ENCODE measurements around the gene SHB. TPM values are rescaled to one million over a fixed set of nuclear protein-coding genes. Genes with fewer than 3 reads are reported as not detected.

The SHB gene
- total RNA-seq, 1 experiment from 2014 or later: 15.1 TPM

GRCh38 chr9:37935096-37935495, 133.9 kb downstream of the SHB start:
- no peak for DNase-seq (ENCODE audit: low spot score)

GRCh38 chr9:37931592-37931991, 137.4 kb downstream of the SHB start:
- no peak for DNase-seq (ENCODE audit: low spot score)

- DNase-seq (ENCODE audit: low spot score): no peak
Measured at GRCh38 chr9:37929441-37929895, 139.6 kb downstream of the SHB start.

- no peak for DNase-seq (ENCODE audit: low spot score)
Measured at GRCh38 chr9:37928552-37929430, 140.2 kb downstream of the SHB start.

DNA sequence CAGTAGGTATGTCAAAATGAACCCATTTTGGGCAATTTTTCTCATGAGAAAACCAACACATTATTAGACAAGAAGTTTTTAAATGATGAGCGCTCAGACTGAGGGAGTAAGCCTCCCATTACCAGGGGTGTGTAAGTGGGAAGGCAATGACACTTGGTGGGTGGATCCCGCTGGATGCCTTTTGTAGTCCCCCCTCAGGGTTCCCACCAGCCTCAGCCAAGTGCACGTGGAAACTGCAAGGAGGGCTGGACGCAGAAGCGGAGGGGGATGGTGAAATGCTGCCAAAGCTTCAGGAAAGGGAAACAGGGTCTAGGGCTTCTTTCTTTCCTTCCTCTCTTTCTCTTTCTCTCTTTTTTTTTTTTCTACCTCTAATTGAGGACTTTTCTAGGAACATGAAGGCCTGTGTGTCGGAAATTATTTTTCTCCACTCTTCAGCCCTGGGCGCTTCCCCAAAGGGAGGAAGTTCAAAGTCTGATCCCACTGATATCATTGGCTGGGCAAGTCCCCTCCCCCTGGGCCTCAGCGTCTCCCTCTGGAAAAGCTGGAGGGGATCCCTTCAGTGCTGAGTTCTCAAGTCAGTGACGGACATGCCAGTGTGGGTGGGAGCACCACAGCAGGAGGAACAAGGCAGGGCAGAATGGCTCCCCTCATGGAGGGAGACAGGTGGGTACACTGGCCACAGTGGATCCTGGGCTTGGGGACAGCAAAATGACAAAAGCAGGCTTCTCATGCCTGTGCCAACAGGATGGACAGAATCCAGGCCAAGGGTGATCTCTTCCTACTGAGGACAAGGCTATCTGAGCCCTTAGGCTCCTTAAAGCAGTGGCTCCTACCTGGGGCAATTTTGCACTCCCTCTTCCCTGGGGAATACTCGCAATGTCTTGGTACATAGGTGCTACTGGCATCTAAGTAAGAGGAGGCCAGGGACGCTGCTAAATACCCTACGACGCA, 141.2 kb downstream of the SHB start:
- no peak for DNase-seq (ENCODE audit: low spot score)

DNA sequence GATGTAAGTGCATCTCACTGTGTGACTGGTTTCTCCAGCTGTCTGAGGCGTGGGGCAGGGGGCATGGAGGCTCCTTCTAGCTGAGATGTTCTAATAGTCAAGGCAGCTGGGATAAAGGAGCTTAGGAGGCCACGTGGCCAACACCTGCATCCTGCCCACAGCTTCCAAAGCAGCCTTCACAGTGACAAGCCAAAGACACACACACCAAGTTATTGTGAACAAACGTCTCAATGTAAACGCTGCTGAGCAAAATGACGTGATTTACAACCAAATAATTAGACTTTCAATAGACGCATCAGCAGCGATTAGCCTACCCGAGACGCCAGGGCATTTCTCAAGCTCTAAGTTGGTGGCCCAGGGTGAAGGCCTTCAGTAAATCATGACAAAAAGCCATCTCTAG, 141.9 kb downstream of the SHB start:
- no peak for DNase-seq (ENCODE audit: low spot score)

DNA sequence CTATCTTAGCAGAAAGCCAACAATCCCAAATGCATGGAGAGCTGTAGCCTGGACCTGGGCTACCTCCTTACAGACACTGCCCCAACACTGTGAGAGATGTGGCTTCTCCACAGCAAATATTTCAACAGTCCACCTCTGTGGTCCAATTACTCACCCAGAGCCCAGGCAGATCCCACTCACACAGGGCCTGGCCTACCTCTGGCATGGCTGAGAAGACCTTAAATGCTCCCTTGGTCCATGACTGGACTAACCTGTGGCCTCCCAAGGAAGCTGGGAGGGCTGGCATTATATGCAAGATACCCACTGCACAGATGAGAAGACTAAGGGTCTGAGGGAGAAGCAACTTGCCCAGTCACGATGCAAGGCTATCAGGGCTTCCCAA, 142.3 kb downstream of the SHB start:
- DNase-seq (ENCODE audit: low spot score): no peak

GRCh38 chr9:37925786-37926736, 143.0 kb downstream of the SHB start:
- peak; percentile 35 for DNase-seq (ENCODE audit: low spot score)

DNA sequence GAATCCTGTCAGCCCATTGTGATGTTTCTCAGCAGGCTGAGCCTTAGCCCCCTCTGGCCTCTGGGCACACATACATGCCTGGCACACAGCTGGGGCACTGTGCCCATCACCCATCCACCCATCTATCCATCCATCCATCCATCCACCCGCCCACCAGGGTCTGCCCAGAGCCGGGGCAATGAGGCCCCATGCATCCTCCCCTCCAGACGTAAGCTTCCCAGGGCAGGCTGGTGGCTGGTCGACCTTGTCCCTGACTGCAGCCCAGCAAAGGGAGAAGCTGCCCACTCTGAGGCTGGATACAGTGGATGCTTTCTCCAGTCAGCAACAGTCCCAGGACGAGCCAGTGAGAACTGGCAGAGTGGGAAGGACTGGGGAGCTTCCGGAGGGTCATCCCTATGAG, 144.0 kb downstream of the SHB start:
- no peak for DNase-seq (ENCODE audit: low spot score)

DNA sequence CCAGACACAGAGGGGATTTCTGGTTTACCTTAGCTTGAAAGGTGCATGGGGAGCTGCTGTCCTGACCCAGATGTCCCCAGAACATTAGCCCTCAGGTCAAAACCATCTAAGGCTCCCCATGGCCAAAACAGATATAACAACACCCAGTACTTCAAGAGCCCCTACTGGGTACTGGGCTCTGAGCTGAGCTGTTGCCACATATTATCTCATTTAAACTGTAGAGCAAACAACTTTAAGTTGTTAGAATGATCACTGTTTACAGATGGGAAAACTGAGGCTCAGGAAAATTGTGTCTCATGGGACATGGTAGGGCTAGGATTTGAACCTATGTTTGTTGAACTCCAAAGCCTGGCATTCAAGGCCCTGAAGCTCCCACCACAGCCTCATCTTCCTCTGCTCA, 144.5 kb downstream of the SHB start:
- DNase-seq (ENCODE audit: low spot score): no peak

GRCh38 chr9:37923796-37924427, 145.1 kb downstream of the SHB start:
- DNase-seq (ENCODE audit: low spot score): no peak

DNA sequence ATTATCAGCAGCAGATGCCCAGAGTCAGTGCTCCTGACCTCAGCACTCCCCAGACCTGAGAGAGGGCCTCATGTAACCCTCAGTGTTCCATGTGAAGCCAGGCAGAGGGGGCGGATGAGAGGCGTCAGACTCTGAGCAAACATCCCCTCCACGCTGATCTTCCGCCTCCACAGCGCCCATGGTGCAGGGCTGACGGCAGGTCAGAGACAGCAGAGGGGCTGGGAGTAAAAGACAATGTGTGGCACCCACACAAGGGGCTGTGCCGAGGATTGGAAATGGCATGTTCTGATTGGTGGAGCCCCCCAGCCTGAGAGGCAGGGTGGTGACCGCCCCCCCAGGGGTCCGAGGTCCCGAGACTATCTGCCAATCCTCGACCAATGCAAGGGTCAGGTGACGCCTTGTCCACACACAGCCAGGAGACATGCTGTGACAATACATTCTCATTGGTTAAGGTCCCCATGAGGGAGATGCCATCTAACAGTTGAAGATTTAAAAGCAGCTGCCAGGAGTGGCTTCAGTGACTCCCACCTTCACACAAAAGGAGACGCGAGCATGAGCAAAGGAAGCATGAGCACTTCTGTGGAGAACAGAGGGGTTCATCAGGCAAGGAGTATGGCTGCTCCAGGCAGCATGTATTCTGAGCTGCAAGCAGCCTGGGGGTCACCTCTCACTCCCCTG, 145.8 kb downstream of the SHB start:
- no peak for DNase-seq (ENCODE audit: low spot score)

GRCh38 chr9:37922363-37923117, 146.5 kb downstream of the SHB start:
- no peak for DNase-seq (ENCODE audit: low spot score)

DNA sequence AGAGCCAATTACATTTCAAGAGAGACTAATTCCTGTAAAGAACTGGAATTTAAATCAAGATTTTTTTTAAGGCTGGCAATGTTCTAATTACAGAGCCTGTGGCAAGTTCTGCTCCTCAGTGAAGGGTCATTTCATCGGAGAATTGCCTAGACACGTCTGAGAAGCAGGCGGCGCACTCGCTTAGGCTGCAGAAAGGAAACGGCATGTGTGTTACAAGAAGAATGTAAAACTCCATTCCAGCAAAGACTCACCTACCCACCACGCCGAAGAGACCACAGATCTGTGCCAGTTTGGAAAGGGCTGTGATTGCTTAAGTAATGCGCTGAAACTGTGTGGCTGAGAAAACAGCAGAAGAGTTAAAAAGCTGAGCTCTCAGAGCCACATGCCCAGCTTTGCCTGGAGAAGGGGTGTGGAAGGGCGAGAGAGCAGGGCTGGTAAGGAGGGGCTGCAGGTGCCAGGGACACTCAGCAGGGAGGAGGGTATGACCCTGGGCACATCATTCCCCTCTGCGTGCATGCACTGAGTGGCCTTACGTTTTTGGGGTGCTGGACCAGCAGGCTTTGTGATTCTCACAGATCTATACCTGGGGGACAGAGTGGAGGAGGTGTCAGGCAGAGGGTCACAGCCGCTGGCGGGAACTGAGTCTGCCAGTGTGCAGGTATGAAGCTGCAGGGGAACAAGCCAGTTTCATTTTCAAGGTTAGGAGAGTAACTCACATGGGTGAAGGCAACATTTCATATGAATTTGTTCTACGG, 147.3 kb downstream of the SHB start:
- no peak for DNase-seq (ENCODE audit: low spot score)

- DNase-seq (ENCODE audit: low spot score): no peak
Measured at GRCh38 chr9:37921168-37921510, 147.9 kb downstream of the SHB start.

DNA sequence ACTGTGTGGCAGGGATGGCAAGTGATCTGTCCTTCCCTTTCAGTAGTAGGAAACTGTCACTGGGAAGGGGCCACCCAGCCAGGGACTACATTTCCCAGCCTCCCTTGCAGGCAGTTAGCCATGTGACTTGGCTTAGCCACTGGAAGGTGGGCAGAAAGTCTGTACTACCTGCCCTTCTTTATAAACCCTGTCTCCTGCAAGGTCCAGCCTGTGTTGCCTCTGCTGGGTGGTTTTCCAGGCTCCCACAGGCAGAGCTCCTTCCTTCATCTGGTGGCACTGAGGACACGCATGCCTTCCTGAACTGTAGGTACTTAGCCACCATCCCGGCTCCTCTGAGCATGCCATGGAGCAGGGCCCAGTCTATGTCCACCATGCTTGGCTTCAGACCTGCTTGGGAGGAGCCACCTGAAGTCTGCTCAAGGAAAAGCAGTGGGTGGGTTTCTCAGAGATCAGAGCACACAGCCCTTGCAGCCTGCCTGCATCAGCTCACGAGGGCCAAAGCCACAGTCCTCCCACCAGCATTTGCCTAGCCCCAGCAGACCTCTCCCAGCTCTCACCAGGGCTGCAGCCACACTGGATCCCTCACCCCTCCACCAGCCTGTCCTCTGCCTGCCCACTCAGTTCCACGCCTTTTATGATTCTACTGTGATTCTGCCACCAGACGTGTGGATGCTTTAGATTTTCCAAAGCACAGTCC, 148.4 kb downstream of the SHB start:
- DNase-seq (ENCODE audit: low spot score): no peak

DNA sequence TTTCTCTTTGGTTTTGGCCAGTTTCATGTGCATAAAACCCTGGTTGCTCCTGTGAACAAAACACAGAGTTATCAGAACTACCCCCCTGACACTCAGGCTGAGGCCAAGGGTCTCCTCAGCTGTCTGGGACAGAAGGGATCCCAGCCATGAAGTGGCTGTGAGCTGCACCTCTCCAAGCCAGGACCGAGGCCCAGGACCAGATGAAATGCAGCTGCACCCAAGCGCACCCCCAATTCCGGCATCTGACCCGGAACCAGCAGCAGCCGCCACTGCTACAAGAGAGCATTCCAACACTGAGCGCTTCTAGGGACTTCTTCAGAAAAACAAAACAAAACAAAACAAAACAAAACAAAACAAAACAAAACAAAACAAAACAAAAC, 149.1 kb downstream of the SHB start:
- DNase-seq (ENCODE audit: low spot score): no peak

GRCh38 chr9:37919246-37919955, 149.6 kb downstream of the SHB start:
- no peak for DNase-seq (ENCODE audit: low spot score)

All from A172 (cell line).